Peyer's patch (tissue), 4 donors: Measurements from ENCODE around the gene CCDC69. TPM values are rescaled to one million over a fixed set of nuclear protein-coding genes. Genes with fewer than 3 reads are reported as not detected.

ENCODE experiments used
- DNase-seq, 3 donors: peaks; one replicate each; pipeline ENCODE4 v3.0.0-alpha.2; 2017 to 2019
- H3K27ac ChIP-seq, 4 donors: fragments of 200-600 bp; sonication (generic); one replicate each; pipeline ENCODE4 v1.5.1; 2016 to 2019
- H3K27me3 ChIP-seq, 2 donors: fragments of 200-600 bp; sonication (generic); one replicate each; pipeline ENCODE4 v1.5.1; 2019
- H3K36me3 ChIP-seq, 3 donors: fragments of 200-600 bp; sonication (generic); one replicate each; pipeline ENCODE4 v1.5.1; 2016 to 2019
- H3K4me1 ChIP-seq, 4 donors: fragments of 200-600 bp; sonication (generic); one replicate each; pipeline ENCODE4 v1.5.1; 2016 to 2019
- H3K4me3 ChIP-seq, 4 donors: fragments of 200-600 bp; sonication (generic); 1 replicate in 3 of 4; 2 replicates in 1 of 4; pipeline ENCODE4 v1.5.1; 2016 to 2019; ENCODE audit warnings: mild to moderate bottlenecking in 1 of 4
- H3K9me3 ChIP-seq, 4 donors: fragments of 200-600 bp; sonication (generic); one replicate each; pipeline ENCODE4 v1.5.1; 2016 to 2019; ENCODE audit warnings: mild to moderate bottlenecking in 1 of 4
- POLR2A ChIP-seq, 2 donors: fragments of 450-650 bp; IDR thresholded peaks; one replicate each; pipeline ENCODE4 v1.5.1; 2017; ENCODE audit warnings: antibody characterized with exemption in 2 of 2, mild to moderate bottlenecking in 2 of 2, moderate library complexity in 2 of 2
- total RNA-seq, 4 donors: library from RNA; depleted of rRNA; stranded (reverse); fragments of >200 nt; gene quantifications; one replicate each; pipeline ENCODE4 v1.1.0, GENCODE V29; 2016
- TF ChIP-seq, protein P1 (sequence below), 6 experiments: fragments of 450-650 bp in 4 of 6; fragments of 200-600 bp in 2 of 6; sonication (generic) in 1 of 6; IDR thresholded peaks; one replicate each; pipeline ENCODE4 v1.5.1; 2017 to 2019; ENCODE audit warnings: antibody characterized with exemption in 6 of 6, mild to moderate bottlenecking in 3 of 6, moderate library complexity in 1 of 6

Gene CCDC69
- total RNA-seq, 4 donors from 2014 or later, result 15.8 to 86.6 (median 33.3) TPM

DNA sequence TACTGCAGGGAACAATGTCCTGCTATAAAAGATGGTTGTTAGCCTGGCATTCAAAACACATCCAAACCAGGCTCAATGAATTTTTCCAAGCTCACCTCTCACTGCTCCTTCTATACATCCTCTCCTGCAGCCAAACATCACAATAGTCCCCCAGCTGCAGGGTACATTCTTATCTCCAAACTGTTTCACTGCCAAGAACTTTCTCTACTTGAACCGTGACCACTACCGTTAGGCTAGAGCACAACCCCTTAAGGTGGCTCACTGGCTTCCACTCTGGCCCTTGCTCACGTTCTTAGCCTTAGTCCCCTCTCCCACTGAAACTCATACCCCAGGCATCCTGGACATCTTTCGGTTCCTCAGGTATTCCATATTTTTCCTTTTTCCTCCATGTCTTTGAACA, 37.4 kb downstream of the CCDC69 start:
- no peak for TF ChIP-seq POLR2A (IDR thresholded peaks at IDR 0.05)
- TF ChIP-seq, protein P1, sequence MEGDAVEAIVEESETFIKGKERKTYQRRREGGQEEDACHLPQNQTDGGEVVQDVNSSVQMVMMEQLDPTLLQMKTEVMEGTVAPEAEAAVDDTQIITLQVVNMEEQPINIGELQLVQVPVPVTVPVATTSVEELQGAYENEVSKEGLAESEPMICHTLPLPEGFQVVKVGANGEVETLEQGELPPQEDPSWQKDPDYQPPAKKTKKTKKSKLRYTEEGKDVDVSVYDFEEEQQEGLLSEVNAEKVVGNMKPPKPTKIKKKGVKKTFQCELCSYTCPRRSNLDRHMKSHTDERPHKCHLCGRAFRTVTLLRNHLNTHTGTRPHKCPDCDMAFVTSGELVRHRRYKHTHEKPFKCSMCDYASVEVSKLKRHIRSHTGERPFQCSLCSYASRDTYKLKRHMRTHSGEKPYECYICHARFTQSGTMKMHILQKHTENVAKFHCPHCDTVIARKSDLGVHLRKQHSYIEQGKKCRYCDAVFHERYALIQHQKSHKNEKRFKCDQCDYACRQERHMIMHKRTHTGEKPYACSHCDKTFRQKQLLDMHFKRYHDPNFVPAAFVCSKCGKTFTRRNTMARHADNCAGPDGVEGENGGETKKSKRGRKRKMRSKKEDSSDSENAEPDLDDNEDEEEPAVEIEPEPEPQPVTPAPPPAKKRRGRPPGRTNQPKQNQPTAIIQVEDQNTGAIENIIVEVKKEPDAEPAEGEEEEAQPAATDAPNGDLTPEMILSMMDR (IDR thresholded peaks at IDR 0.05), result no peak
- peaks cover 0 to 22% (median 0%) of the 10 kb centered on the region in 3 donors for H3K36me3 ChIP-seq
- no peak for DNase-seq

DNA sequence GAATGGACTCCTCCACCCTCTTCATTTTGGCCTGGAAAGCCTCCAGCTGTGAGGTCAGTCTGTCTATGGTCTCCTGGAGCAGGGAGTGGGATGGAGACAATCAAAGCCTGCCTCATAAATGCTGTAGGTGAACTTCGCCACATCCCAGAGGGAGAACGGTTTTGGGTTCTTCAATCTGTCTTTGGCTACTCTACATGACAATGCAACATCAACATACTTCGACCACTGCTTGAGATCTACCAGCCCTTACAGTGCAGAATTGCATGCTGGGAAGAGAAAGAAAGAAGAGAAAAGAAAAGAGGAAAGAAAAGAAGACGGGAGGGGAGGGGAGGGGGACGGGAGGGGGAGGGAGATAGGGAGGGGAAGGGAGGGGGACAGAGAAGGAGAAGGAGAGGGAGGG, 37.8 kb downstream of the CCDC69 start:
- TF ChIP-seq, protein P1 (IDR thresholded peaks at IDR 0.05), result no peak
- no peak for TF ChIP-seq POLR2A (IDR thresholded peaks at IDR 0.05)
- no peak for DNase-seq
- Histone ChIP-seq H3K27ac (no peak overlapping the region), H3K9me3 (no peaks in the 10 kb centered on the region), H3K4me1 (no peaks in the 10 kb centered on the region), H3K4me3 (no peak overlapping the region), H3K36me3 (peaks cover 0 to 22% (median 0%) of the 10 kb centered on the region in 3 donors), H3K27me3 (no peaks in the 10 kb centered on the region)

More for the DNA sequence above, 37.4 kb downstream of the CCDC69 start:
- no peaks in the 10 kb centered on the region for H3K27me3 ChIP-seq
- no peaks in the 10 kb centered on the region for H3K4me1 ChIP-seq
- H3K4me3 ChIP-seq, result no peak overlapping the region
- H3K9me3 ChIP-seq, result no peaks in the 10 kb centered on the region
- no peak overlapping the region for H3K27ac ChIP-seq

DNA sequence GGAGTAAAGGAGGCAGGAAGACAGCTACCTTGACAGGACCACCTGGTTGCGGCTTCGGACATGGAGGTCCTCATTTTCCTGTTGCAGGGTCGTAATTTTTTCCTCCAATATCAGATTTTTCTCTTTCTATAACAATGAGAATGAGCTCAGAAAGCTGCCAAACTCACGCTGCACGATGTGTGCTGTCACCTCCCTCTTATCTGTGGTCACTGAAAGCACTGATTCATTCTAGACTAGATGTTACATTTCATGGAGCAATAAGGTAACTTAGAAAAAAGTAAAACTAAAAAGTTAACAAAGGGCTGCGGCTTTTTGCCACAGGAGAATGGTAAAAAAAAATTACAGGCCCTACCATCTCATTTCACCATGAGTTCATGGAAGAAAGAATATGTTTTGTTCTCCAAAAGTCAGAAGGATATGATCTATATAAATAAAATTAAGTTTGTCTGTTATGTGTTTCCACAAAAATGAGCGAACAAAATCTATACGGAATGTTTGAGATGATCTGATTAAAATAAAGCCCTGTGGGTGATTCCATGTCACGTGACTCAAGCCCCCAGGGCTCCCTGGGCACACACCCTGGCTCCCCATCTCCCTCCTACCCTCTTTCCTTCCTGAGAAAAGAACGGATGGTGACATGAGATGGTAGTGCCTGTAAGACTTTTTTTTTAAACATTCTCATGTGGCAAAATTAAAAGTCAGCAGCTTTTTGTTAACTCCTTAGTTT, 39.4 kb downstream of the CCDC69 start:
- no peaks in the 10 kb centered on the region for H3K9me3 ChIP-seq
- H3K4me1 ChIP-seq, result no peaks in the 10 kb centered on the region
- no peaks in the 10 kb centered on the region for H3K27me3 ChIP-seq
- TF ChIP-seq POLR2A (IDR thresholded peaks at IDR 0.05), result no peak
- TF ChIP-seq, protein P1 (IDR thresholded peaks at IDR 0.05), result no peak
- H3K4me3 ChIP-seq, result no peak overlapping the region
- H3K27ac ChIP-seq, result no peak overlapping the region
- H3K36me3 ChIP-seq, result peaks cover 0 to 22% (median 0%) of the 10 kb centered on the region in 3 donors
- no peak for DNase-seq

DNA sequence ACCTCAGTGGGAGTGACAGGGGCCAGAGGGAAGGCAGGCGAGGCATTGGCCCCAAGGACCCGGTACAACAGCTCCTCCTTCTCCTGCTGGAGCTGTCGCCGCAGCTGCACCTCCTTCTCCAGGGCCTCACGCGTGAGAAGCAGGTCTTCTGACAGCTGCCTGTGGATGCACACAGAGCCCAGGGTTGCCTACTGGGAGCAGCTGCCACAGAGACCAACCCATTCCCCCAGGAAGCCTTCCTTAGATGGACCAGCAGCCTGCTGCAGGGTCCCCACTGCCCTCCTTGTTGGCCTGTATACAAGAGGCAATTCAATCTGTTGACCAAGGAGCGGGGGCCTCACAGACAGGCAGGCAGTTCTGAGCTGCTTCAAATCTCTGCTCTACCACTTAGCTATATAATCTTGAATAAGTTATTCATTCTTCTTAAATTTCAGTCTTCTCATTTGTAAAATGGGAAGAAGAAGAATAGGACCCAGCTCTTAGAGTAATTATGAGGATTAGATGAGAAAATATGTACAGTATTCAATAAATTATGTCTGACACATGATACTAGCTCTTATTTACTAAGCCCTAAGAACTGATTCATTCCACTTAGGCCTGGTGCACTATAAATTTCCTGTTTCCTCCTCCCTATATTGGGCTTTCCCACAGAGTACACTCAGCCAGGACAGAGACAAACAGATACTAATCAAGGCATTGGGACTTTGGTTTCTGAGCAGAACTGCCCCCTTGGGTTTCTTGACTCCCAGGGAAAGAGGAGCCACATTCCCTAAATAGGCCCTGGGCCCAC, 40.2 kb downstream of the CCDC69 start:
- no peaks in the 10 kb centered on the region for H3K4me1 ChIP-seq
- no peaks in the 10 kb centered on the region for H3K9me3 ChIP-seq
- H3K4me3 ChIP-seq, result no peak overlapping the region
- H3K36me3 ChIP-seq, result peaks cover 0 to 22% (median 0%) of the 10 kb centered on the region in 3 donors
- no peaks in the 10 kb centered on the region for H3K27me3 ChIP-seq
- DNase-seq, result no peak
- TF ChIP-seq POLR2A (IDR thresholded peaks at IDR 0.05), result no peak
- TF ChIP-seq, protein P1 (IDR thresholded peaks at IDR 0.05), result no peak
- H3K27ac ChIP-seq, result no peak overlapping the region

DNA sequence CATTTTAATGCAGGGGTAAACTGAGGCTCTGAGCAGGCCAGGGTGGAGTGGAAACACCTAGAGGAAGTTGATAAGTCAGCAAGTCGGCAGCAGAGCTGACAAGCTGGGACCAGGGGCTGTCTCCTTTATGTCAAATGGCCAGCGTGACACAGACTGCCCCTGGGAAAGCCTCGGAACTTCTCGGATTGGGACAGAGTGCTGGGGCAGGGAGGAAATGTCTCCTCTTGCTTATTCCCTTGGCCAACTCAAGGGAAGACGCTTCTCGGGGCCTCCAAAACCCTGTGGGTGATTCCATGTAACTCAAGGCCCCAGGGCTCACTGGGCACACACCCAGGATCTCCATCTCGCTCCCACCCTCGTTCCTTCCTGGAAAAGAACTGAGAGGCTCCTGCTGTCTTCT, 40.9 kb downstream of the CCDC69 start:
- no peak for DNase-seq
- Histone ChIP-seq H3K9me3 (no peaks in the 10 kb centered on the region), H3K4me1 (no peaks in the 10 kb centered on the region), H3K4me3 (no peak overlapping the region), H3K27me3 (no peaks in the 10 kb centered on the region), H3K27ac (no peak overlapping the region), H3K36me3 (peaks cover 0 to 22% (median 0%) of the 10 kb centered on the region in 3 donors)
- TF ChIP-seq, protein P1 (IDR thresholded peaks at IDR 0.05), result no peak
- no peak for TF ChIP-seq POLR2A (IDR thresholded peaks at IDR 0.05)
